SK-N-MC (cell line): ENCODE data around the gene OR5J2.

Experiments used
- EZH2 ChIP-seq: fragments of 200-600 bp; sonication (generic); IDR thresholded peaks from one replicate; pipeline ENCODE4 v1.6.1; 2017; ENCODE audit warnings: antibody characterized with exemption
- FOXP2 ChIP-seq: optimal IDR thresholded peaks from 2 replicates; pipeline ENCODE3; 2011; ENCODE audit warnings: mild to moderate bottlenecking, moderate library complexity; ENCODE audit not compliant: insufficient read depth; ENCODE audit errors: extremely low read length, control extremely low read depth
- POLR2AphosphoS5 ChIP-seq: IDR thresholded peaks from 2 replicates; pipeline ENCODE4 v1.6.1; 2012; ENCODE audit warnings: mild to moderate bottlenecking, low read depth, low read length, borderline replicate concordance

- TF ChIP-seq EZH2 (no peak), POLR2AphosphoS5 (no peak), FOXP2 (no peak)
These were observed 36.2 kb upstream of the OR5J2 start, which contains the start of gene OR8J3 for GRCh38 chr11:56140151-56140661.
